Activated CD4-positive, alpha-beta T cell treated with anti-CD3 and anti-CD28 coated beads for 24 hours (primary cell): ENCODE data around the gene CCDC43.
"Not testable (repeated sequence)": the region's sequence is repeated elsewhere in the genome, so short reads cannot be mapped to it uniquely, and the experiment has no call there.

Source experiments
- DNase-seq, 2 donors: peaks; one replicate each; pipeline ENCODE4 v3.0.0-alpha.2; 2020; ENCODE audit warnings: low read depth in 2 of 2

CCDC43 gene

GRCh38 chr17:44672479-44673093 lies 17.0 kb downstream of the CCDC43 start:
- DNase-seq = no peak

GRCh38 chr17:44666006-44666405 lies 23.6 kb downstream of the CCDC43 start:
- DNase-seq = no peak

- no peak for DNase-seq
Observed at GRCh38 chr17:44664867-44665266, 24.7 kb downstream of the CCDC43 start.

GRCh38 chr17:44663095-44663494 lies 26.5 kb downstream of the CCDC43 start:
- no peak for DNase-seq

GRCh38 chr17:44661835-44662234 lies 27.7 kb downstream of the CCDC43 start:
- no peak for DNase-seq

DNA sequence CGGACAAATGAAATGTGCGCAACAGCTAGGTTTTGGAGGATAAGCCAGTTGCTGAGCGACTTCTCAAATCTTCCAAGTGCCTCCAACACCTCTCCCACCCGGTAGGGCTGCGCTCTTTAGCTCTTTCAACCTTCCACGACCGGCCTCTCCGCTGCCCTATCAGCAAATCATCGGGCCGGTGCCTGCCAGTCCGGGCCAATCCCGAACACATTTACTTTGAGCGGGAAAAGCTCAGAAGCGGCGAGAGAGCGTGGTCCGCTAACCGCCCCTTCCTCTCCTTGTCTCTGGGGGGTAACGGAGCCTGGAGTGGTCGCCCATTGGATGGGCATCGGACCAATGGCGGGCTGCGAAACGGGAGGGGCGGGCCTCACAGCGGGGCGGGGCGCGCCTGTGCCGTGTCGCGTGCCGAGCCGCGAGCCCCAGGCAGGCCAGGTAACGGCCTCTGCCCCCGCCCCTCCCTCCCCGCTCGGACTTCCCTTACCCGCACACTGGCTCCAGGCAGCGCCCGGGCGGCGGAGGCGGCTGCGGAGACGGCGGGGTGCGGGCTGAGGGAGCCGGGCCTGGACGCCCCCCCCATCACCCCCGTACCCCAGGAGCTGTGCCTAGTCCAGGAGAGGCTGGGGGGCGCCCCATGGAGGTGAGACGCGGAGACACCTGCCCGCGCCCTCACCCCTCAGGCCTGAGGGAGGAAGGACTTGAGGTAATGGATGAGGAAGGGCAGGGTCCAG lies 33.4 kb downstream of the CCDC43 start, which contains the start of gene MEIOC:
Gene MEIOC (plus strand): TSS at position 486 of the 728 bp plus-strand sequence. CDS start 146 bp downstream, at position 632.
- peak; percentile 17 to 20 for DNase-seq

GRCh38 chr17:44653954-44654353 lies 35.6 kb downstream of the CCDC43 start:
- DNase-seq = no peak

DNA sequence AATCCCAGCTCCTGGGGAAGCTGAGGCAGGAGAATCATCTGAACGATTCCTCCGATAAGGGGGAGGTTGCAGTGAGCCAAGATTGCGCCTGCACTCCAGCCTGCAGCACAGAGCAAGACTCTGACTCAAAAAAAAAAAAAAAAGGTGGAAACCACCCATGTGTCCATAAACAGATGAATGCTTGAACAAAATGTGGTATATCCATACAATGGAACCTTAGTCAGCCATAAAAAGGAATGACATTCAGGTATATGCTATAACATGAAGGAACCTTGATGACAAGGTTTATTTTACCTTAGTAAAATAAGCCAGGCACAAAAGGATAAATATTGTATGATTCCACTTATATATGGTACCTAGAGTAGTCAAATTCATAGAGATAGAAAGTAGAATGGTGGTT lies 36.2 kb downstream of the CCDC43 start:
- no peak for DNase-seq

- no peak for DNase-seq
Observed at GRCh38 chr17:44652727-44653126, 36.8 kb downstream of the CCDC43 start.

DNA sequence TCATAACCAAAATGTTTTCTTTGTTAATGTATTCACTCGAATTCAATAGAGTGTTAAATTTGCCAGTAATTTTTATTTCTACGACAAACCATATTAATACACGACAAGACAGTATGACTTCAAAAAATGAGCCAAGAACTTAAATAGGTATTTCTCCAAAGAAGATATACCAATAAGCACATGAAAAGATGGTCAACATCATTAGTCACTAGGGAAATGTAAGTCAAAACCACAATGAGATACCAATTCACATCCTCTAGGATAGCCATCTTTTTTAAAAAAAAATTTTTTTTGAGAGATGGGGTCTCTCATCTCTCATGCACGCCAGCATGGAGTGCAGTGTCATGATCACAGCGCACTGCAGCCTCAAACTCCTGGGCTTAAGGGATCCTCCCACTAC lies 38.3 kb downstream of the CCDC43 start:
- DNase-seq = no peak

DNA sequence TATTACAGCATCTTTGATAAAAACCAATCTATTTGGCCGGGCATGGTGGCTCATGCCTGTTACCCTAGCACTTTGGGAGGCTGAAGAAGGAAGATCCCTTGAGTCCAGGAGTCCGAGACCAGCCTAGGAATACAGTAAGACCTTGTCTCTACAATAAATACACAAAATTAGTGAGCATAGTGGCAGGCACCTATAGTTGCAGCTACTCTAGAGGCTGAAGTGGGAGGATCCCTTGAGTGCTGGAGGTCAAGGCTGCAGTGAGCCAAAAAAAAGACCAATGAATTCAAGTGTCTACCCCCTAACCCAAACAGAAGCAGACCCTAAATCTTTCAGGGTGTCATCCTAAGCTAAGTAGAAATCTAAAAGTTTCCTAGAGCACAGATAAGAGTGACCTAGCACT lies 40.6 kb downstream of the CCDC43 start:
- no peak for DNase-seq

- no peak for DNase-seq
Observed at GRCh38 chr17:44647736-44648135, 41.8 kb downstream of the CCDC43 start.

DNA sequence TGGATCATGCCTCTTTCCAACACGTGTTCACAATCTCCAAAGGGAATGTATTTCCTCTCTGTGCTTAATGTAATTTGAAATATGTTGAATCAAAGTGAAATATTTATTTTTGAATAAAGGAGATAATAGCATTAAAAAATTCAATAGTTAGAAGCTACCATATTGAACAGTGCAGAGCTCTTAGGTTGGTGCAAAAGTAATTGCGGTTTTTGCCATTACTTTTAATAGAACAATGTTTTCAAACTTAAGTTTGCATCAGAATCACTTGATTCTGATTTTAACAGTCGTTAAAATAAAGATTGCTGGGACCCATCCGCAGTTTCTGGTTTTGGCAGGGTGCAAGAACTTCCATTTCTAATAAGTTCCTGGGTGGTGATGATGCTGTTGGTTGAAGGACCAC lies 43.3 kb downstream of the CCDC43 start:
- no peak for DNase-seq

DNA sequence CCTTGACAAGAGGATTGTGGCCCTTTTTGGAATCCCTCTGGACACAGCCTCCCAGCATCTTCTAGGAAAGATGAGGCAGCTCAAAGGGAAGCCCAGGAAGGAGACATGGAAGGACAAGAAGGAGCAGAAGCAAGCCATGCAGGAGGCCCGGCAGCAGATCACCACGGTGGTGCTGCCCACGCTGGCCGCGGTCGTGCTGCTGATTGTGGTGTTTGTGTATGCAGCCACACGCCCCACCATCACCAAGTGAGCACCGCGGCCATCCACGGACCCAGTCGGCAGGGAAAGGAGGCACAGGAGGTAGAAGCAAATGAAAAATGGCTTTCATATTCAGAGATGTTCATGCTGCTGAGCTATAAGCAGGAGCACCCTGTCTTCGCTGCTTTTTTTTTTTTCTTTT lies 44.2 kb downstream of the CCDC43 start:
- DNase-seq = no peak

DNA sequence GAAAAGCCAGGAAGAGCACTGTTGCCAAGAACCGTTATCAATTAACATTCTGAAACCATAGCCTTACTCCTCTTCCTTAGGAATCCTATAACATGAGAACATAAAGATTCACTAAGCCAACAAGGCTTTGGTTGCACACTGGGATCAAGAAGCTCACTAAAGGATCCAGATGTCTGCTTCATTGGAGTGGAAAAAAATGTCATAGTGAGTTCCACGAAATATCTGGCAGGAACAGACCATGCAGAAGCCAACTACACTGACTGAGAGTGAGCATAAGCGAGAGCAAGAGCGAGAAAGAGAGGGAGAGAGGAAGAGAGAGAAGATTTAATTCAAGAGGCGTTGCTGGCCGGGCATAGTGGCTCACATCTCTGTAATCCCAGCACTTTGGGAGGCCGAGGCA lies 46.7 kb downstream of the CCDC43 start:
- DNase-seq = no peak

- no peak for DNase-seq
Observed at GRCh38 chr17:44637066-44637465, 52.5 kb downstream of the CCDC43 start.

DNA sequence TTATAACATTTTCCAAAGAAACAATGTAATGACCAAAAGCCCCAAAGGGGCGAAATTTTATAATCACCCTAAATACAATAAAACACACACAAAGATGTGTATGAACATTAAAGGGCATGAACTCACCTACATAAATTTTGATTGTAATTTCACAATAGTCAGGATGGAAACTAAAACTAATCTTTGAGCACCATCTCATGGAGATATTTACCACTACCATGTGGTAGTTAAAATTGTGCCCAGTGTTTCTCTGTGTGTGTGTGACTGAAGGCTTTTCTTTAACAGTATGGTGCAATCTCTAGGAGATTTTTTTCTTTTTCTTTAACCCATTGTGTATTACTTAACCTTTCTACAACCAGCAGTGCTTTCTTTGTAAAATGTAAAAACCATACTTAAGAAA lies 53.0 kb downstream of the CCDC43 start:
- DNase-seq = no peak

DNA sequence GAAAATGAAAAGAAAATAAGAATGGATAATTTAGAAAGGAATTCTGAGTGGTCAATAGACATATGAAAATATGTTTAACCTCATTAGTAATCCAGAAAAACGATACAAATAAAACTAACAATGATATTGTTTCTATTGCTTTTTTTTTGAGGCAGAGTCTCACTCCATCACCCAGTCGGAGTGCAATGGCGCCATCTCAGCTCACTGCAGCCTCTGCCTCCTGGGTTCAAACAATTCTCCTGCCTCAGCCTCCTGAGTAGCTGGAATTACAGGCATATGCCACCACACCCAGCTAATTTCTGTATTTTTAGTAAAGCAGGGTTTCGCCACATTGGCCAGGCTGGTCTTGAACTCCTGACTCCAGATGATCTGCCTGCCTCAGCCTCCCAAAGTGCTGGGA lies 55.2 kb downstream of the CCDC43 start:
- DNase-seq = not testable (repeated sequence)

- DNase-seq = no peak
Observed at GRCh38 chr17:44633998-44634397, 55.6 kb downstream of the CCDC43 start.

- no peak for DNase-seq
Observed at GRCh38 chr17:44630703-44631102, 58.9 kb downstream of the CCDC43 start.

DNA sequence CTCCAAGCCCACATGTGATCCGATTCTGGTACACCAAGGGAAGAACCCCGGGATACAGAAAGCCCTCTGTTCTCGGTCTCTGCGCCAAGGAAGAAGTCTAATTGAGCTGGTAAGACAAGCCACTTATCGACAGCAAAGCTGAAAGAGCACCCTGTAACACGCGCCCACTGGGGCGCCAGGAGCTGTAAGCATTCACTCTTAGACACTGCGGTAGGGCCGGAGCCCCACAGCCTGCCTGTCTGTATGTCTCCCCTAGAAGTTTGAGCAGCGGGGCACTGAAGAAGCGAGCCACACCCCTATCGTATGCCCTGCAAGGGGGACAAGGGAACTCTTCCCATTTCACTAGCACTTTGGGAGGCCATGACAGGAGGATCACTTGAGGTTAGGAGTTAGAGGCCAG lies 60.3 kb downstream of the CCDC43 start:
- DNase-seq = no peak

DNA sequence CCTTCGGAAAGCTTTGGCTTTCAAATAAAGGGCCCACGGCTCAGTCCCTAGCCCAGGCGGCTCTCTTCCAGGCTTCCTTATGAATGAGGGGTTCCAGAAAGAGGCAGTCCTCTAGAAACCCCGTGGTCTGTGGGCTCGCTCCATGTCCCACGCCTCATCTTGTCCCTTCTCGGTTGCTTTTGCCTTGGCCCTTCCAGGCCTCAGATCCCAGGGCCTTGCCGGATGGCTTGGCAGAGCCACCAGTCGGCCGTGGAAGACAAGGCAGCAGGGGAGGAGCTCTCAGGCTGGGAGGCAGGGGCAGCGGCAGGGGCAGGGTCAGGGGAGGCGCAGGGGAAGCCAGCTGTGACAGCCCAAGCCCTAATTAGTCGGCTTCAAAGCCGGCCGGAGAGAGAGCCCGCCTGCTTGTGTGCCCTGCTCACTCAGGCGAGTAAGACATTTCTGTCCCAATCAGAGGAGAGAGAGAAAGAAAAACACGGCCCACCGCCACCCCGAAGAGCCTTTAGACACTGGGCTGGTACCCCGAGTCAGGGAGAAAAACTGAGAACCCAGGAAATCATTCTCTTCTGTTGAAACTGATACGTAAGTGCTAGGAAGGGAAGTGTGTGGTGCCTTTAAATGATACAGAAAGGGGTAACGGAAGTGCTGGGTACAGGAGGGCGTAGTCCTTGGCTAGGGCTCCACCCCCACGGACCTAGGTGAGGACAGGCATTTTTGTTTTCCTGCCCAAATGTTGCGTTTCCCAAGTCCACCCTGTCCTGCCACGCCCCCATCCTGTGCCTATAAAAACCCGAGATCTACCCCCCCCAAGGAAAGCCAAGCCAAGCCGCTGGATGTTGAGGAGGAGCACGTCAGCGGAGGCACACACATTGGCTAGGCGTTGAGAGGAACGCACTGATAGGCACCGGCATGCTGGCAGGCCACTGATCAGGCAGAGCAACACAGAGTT lies 61.1 kb downstream of the CCDC43 start:
- no peak for DNase-seq
